ENCODE results near the gene NTN5. TPM values are rescaled to one million over a fixed set of nuclear protein-coding genes. Genes with fewer than 3 reads are reported as not detected.
A peak's percentile ranks its signal among the peaks of the same experiment; 100 is the strongest.

The NTN5 gene
- total and polyA plus RNA-seq, 9 of the 15 experiments (the other 6 are each of a cell fraction or from before 2014, with no cell fraction given): not detected

GRCh38 chr19:48624067-48624594 lies 48.7 kb downstream of the NTN5 start (continued):
- TF ChIP-seq, protein P1, sequence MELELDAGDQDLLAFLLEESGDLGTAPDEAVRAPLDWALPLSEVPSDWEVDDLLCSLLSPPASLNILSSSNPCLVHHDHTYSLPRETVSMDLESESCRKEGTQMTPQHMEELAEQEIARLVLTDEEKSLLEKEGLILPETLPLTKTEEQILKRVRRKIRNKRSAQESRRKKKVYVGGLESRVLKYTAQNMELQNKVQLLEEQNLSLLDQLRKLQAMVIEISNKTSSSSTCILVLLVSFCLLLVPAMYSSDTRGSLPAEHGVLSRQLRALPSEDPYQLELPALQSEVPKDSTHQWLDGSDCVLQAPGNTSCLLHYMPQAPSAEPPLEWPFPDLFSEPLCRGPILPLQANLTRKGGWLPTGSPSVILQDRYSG (tag; conservative IDR thresholded peaks at IDR 0.05; ENCODE audit: low read depth): no peak
- TF ChIP-seq KLF10 (CRISPR knock-in tag; IDR thresholded peaks at IDR 0.05) (no peak), ESRRB (CRISPR knock-in tag; IDR thresholded peaks at IDR 0.05; ENCODE audit: borderline replicate concordance) (no peak), ZNF639 (CRISPR knock-in tag; conservative IDR thresholded peaks at IDR 0.05 in 1 of 2, IDR thresholded peaks at IDR 0.05 in 1 of 2) (0 out of 4 replicates have a peak, but pooled peaks of 1 of the 2 experiments have one; percentile 49), HES1 (IDR thresholded peaks at IDR 0.05; ENCODE audit: low read depth) (no peak), ZNF75A (CRISPR knock-in tag; IDR thresholded peaks at IDR 0.05) (no peak), ZNF77 (CRISPR knock-in tag; IDR thresholded peaks at IDR 0.05) (no peak), ELK3 (CRISPR knock-in tag; IDR thresholded peaks at IDR 0.05) (no peak), CBX8 (IDR thresholded peaks at IDR 0.05; ENCODE audit: borderline replicate concordance, extremely low read depth, low read depth, low read length, poor library complexity, severe bottlenecking) (no peak), KLF16 (IDR thresholded peaks at IDR 0.05) (no peak), ATF1 (CRISPR knock-in tag; IDR thresholded peaks at IDR 0.05) (peak; percentile 56), ATF1 (tag; IDR thresholded peaks at IDR 0.05) (peak; percentile 91), MEIS2 (IDR thresholded peaks at IDR 0.05; ENCODE audit: partially characterized antibody) (no peak), ATF7 (IDR thresholded peaks at IDR 0.05) (peak; percentile 87), ZBTB12 (CRISPR knock-in tag; IDR thresholded peaks at IDR 0.05) (peak; percentile 58), ZNF384 (IDR thresholded peaks at IDR 0.05; ENCODE audit: low read depth, low read length) (no peak)
- TF ChIP-seq, protein P2, sequence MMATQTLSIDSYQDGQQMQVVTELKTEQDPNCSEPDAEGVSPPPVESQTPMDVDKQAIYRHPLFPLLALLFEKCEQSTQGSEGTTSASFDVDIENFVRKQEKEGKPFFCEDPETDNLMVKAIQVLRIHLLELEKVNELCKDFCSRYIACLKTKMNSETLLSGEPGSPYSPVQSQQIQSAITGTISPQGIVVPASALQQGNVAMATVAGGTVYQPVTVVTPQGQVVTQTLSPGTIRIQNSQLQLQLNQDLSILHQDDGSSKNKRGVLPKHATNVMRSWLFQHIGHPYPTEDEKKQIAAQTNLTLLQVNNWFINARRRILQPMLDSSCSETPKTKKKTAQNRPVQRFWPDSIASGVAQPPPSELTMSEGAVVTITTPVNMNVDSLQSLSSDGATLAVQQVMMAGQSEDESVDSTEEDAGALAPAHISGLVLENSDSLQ (IDR thresholded peaks at IDR 0.05): peak; percentile 31; the same call in 1 of the 2 replicates
- TF ChIP-seq, protein P3, sequence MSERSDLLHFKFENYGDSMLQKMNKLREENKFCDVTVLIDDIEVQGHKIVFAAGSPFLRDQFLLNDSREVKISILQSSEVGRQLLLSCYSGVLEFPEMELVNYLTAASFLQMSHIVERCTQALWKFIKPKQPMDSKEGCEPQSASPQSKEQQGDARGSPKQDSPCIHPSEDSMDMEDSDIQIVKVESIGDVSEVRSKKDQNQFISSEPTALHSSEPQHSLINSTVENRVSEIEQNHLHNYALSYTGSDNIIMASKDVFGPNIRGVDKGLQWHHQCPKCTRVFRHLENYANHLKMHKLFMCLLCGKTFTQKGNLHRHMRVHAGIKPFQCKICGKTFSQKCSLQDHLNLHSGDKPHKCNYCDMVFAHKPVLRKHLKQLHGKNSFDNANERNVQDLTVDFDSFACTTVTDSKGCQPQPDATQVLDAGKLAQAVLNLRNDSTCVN (CRISPR knock-in tag; IDR thresholded peaks at IDR 0.05): no peak
- TF ChIP-seq, protein P4, sequence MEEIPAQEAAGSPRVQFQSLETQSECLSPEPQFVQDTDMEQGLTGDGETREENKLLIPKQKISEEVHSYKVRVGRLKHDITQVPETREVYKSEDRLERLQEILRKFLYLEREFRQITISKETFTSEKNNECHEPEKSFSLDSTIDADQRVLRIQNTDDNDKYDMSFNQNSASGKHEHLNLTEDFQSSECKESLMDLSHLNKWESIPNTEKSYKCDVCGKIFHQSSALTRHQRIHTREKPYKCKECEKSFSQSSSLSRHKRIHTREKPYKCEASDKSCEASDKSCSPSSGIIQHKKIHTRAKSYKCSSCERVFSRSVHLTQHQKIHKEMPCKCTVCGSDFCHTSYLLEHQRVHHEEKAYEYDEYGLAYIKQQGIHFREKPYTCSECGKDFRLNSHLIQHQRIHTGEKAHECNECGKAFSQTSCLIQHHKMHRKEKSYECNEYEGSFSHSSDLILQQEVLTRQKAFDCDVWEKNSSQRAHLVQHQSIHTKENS (CRISPR knock-in tag; IDR thresholded peaks at IDR 0.05): no peak
